KOPT-K1 (cell line): ENCODE data around the gene HTR6.

Source experiments
- H3K27ac ChIP-seq: fragments of 200-600 bp; sonication (generic); 2 replicates; pipeline ENCODE4 v1.5.1; 2016; ENCODE audit warnings: antibody characterized with exemption, mild to moderate bottlenecking, low read depth, low read length; ENCODE audit not compliant: poor library complexity, severe bottlenecking
- H3K36me3 ChIP-seq: fragments of 200-600 bp; sonication (generic); 2 replicates; pipeline ENCODE4 v1.5.1; 2017; ENCODE audit warnings: antibody characterized with exemption, mild to moderate bottlenecking, low read length, moderate library complexity; ENCODE audit not compliant: insufficient read depth
- H3K9me3 ChIP-seq: fragments of 200-600 bp; sonication (generic); 2 replicates; pipeline ENCODE4 v1.5.1; 2017; ENCODE audit warnings: antibody characterized with exemption, low read length, mild to moderate bottlenecking; ENCODE audit not compliant: insufficient read depth, poor library complexity, severe bottlenecking

Gene HTR6

DNA sequence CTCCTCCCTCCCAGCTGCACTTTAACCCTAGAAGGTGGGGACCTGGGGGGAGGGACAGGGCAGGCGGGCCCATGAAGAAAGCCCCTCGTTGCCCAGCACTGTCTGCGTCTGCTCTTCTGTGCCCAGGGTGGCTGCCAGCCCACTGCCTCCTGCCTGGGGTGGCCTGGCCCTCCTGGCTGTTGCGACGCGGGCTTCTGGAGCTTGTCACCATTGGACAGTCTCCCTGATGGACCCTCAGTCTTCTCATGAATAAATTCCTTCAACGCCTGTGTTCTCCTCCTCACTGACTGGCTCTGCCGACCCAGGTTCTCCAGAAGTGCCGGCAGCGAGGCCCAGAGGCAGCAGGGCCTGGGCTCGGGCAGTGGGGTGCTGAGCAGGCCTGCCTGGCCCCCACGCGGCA, 6.5 kb upstream of the HTR6 start:
- Histone ChIP-seq H3K9me3 (no peaks in the 10 kb centered on the region), H3K27ac (no peak overlapping the region), H3K36me3 (no peaks in the 10 kb centered on the region)

DNA sequence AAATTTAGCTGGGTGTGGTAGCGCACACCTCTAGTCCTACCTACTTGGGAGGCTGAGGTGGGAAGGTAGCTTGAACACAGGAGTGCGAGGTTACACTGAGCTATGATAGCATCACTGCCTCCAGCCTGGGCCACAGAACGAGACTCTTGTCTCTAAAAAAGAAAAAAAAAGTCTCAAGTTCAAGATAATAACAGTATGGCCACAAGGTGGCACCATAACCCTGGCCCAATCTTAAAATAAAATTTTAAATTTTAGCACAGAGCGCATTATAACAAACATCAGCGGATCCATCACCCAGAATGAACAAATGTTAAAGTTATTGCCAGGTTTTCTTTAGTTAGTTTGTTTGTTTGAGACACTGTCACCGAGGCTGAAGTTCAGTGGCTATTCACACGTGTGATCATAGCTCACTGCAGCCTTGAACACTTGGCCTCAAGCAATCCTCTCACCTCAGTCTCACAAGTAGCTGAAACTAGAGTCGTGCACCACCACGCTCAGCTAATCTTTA, 2.9 kb upstream of the HTR6 start:
- no peaks in the 10 kb centered on the region for H3K36me3 ChIP-seq
- H3K9me3 ChIP-seq: no peaks in the 10 kb centered on the region
- no peak overlapping the region for H3K27ac ChIP-seq

DNA sequence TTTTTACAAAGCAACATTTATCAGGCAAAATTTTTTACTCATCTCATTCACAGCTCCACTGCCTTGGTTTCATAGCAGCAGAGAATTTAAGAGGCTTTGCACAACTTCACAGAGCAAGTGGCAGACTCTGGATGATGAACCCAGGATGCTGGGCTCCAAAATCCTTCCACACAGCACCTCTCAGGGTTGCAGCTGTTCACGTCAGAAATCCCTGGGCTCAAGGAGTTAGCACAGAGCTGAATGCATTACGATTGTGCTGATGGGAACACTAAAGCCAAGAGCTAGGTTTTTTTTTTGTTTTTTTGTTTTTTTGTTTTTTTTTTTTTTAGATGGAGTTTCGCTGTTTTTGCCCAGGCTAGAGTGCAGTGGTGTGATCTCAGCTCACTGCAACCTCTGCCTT, 2.4 kb upstream of the HTR6 start:
- no peaks in the 10 kb centered on the region for H3K9me3 ChIP-seq

DNA sequence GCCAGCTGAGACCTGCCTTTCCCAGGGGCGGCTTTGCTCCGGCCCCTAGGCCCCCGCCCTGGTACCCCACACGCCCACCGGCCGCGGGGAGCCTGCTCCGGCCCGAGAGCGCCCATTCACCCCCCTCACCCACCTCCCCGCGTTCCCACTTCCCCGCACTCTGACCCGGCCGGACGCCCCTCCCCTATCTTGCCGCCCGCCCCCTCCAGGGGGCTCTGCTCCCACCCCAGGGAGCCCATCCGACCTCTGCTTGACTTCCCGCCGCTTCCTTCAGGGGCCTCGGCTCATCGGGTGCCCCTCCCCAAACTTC, 466 bp downstream of the HTR6 start:
- H3K27ac ChIP-seq: no peak overlapping the region
- H3K9me3 ChIP-seq: no peaks in the 10 kb centered on the region
- no peaks in the 10 kb centered on the region for H3K36me3 ChIP-seq

More for the DNA sequence above, 2.4 kb upstream of the HTR6 start:
- Histone ChIP-seq H3K36me3 (no peaks in the 10 kb centered on the region), H3K27ac (no peak overlapping the region)

DNA sequence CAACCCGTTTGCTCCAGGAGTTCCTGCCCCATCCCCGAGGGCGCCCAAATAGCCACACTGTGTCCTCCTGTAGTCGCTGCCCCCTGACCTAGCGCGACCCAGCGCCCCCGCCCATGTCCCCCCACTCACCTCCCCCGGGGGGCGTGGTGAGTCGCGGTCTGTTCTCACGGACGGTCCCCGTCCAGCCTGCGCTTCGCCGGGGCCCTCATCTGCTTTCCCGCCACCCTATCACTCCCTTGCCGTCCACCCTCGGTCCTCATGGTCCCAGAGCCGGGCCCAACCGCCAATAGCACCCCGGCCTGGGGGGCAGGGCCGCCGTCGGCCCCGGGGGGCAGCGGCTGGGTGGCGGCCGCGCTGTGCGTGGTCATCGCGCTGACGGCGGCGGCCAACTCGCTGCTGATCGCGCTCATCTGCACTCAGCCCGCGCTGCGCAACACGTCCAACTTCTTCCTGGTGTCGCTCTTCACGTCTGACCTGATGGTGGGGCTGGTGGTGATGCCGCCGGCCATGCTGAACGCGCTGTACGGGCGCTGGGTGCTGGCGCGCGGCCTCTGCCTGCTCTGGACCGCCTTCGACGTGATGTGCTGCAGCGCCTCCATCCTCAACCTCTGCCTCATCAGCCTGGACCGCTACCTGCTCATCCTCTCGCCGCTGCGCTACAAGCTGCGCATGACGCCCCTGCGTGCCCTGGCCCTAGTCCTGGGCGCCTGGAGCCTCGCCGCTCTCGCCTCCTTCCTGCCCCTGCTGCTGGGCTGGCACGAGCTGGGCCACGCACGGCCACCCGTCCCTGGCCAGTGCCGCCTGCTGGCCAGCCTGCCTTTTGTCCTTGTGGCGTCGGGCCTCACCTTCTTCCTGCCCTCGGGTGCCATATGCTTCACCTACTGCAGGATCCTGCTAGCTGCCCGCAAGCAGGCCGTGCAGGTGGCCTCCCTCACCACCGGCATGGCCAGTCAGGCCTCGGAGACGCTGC, 1.1 kb downstream of the HTR6 start:
- H3K27ac ChIP-seq: no peak overlapping the region
- H3K36me3 ChIP-seq: no peaks in the 10 kb centered on the region
- no peaks in the 10 kb centered on the region for H3K9me3 ChIP-seq

DNA sequence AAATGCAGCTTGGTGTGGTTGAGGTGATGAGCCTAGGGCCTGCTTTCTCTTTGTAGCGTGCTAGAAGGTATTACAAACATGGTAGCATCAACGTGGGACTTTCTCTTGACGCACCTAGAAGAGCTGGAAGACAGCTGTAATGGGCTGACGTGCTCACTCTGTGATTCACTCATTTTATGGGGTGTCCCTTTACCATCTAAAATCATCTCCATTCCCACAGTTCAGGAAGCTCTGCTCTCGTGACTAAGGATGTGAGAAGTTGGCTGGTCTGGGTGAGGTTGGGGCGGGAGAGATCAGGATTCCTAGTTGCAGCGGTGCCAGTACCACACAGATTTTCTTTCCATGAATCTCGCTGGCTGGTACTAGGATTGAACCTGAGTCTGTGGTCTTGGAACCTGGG, 4.2 kb downstream of the HTR6 start:
- no peak overlapping the region for H3K27ac ChIP-seq

DNA sequence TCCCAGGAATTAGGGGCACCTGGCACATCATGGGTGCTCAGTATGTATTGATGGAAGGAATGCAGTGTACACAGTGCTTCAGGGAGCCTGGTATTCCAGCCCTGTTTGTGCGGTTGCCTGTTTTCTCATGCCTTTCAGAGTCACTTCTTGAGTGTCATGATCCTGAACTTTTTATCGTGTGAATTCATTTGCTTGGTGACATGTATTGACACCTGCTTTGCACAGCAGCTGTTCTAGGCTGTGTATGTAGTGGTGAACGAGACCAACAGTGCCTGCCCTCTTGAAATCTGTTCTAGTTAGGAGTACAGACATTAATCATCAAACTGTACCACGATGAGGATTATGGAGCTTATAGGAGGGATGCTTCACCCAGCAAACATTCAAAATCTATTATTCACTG, 6.1 kb downstream of the HTR6 start:
- Histone ChIP-seq H3K36me3 (no peaks in the 10 kb centered on the region), H3K9me3 (no peaks in the 10 kb centered on the region), H3K27ac (no peak overlapping the region)

More for the DNA sequence above, 4.2 kb downstream of the HTR6 start:
- Histone ChIP-seq H3K36me3 (no peaks in the 10 kb centered on the region), H3K9me3 (no peaks in the 10 kb centered on the region)

DNA sequence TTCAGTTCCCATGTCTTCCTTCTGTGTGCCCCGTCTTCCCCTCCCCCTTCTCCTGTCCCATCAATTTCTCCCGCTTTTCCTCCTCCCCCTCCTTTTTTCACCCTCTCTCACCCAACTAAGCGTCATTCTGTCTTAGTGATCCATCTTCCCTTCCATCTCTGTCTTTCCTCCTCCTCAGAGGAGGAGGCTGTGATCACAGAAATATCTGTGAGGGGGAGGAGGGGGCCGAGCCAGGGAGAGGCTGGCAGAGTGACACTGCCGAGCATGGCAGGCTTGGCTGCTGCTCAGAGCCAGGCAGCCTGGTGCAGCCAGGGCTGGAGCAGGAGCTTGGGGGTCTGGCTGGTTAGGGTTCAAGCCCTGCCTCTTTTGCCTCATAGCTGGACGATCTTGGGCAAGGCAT, 7.6 kb downstream of the HTR6 start:
- Histone ChIP-seq H3K36me3 (no peaks in the 10 kb centered on the region), H3K9me3 (no peaks in the 10 kb centered on the region), H3K27ac (no peak overlapping the region)

DNA sequence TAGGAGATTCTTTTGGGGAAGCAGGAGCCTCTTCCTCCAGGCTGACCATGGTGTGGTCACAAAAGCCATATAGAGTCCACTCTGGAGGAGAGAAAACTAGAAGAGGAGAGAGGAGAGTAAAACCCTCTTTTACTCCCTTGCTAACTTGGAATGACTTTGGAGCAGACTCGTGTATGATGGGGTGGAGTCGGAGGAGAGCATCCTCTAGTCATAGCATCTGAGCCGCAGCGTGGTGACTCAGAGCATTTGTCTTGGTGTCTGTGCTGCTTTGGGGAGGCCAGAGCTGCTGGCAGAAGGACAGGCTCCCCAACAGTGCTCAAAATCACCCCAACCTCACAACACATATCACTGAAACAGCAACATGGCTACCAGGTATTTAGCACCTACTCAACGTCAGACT, 11.1 kb downstream of the HTR6 start:
- no peaks in the 10 kb centered on the region for H3K36me3 ChIP-seq
- H3K27ac ChIP-seq: no peak overlapping the region
- H3K9me3 ChIP-seq: no peaks in the 10 kb centered on the region

DNA sequence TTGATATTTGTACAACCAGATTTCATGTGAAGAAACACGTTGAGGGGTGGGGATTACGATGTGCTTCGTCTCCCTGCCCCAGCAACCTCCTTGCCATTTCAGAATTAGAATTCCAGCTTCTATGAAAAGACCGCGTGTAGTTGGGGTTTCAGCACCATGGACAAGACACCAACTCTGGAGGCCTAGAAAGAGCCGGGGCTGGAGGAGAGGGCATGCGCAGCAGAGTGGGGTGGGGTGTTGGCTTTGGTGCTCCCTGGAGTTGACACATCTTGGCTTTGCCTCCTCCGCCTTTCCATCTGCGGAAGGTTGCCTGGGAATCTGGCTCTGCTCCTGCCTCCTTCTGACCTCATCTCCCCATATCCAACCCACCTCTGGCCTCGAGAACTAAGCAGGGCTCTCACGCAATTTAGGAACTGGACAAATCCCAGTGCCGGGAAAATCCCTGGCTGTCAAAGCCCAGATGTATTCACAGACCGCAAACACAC, 11.8 kb downstream of the HTR6 start:
- Histone ChIP-seq H3K27ac (no peak overlapping the region), H3K36me3 (no peaks in the 10 kb centered on the region), H3K9me3 (no peaks in the 10 kb centered on the region)

DNA sequence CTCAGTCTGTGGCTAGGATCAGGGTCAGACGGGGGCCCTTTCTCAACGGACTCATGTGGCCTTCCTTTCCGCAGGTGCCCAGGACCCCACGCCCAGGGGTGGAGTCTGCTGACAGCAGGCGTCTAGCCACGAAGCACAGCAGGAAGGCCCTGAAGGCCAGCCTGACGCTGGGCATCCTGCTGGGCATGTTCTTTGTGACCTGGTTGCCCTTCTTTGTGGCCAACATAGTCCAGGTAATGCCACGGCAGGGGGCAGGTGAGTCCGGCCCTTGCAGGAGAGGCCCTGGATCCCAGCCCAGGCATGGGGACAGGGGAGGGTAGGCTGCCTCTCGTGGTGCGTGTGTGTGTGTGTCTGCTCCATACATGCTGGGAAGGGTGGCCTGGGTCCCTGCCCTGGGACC, 13.8 kb downstream of the HTR6 start:
- H3K27ac ChIP-seq: no peak overlapping the region
- H3K9me3 ChIP-seq: no peaks in the 10 kb centered on the region
- H3K36me3 ChIP-seq: no peaks in the 10 kb centered on the region

DNA sequence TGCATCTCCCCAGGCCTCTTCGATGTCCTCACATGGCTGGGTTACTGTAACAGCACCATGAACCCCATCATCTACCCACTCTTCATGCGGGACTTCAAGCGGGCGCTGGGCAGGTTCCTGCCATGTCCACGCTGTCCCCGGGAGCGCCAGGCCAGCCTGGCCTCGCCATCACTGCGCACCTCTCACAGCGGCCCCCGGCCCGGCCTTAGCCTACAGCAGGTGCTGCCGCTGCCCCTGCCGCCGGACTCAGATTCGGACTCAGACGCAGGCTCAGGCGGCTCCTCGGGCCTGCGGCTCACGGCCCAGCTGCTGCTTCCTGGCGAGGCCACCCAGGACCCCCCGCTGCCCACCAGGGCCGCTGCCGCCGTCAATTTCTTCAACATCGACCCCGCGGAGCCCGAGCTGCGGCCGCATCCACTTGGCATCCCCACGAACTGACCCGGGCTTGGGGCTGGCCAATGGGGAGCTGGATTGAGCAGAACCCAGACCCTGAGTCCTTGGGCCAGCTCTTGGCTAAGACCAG, 14.3 kb downstream of the HTR6 start:
- Histone ChIP-seq H3K27ac (no peak overlapping the region), H3K9me3 (no peaks in the 10 kb centered on the region), H3K36me3 (no peaks in the 10 kb centered on the region)

DNA sequence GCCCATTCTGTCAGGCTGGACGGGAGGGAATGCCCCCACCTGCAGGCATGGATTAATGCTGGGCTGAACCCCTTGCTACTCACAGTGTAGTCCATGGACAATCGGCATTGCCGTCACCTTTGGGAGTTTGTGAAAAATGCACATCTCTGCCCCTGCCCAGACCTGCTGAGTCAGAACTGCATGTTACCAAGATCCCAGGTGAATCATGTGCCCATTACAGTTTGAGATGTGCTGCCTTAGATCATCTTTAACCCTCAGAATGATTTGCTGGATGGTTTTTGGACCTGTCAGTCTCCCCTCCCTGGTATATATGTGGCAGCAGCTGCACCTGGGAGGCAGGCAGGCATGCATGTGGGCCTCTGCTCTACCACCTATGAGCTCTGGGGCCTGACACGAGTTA, 15.0 kb downstream of the HTR6 start:
- H3K27ac ChIP-seq: no peak overlapping the region

DNA sequence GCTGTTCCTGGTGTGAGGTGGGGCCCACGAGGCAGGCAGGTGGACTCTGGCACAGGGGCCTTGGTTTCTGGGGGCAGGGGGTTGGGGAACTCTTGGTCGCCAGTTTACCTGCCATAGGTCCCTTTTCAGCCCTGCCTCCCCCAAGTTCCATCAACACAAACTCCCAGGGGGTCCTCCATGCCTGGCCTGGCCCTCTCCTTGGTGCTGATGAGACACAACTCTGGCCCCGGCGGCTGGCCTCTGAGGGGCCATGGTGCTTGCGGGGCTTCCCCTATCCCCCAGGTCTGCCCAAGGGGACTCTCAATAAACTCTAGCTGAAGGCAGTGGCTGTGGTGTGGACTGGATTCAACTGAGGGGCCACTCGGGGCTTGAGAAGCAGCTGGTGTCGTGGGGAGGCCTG, 16.0 kb downstream of the HTR6 start:
- no peak overlapping the region for H3K27ac ChIP-seq
- no peaks in the 10 kb centered on the region for H3K36me3 ChIP-seq
- H3K9me3 ChIP-seq: no peaks in the 10 kb centered on the region

More for the DNA sequence above, 15.0 kb downstream of the HTR6 start:
- Histone ChIP-seq H3K36me3 (no peaks in the 10 kb centered on the region), H3K9me3 (no peaks in the 10 kb centered on the region)

DNA sequence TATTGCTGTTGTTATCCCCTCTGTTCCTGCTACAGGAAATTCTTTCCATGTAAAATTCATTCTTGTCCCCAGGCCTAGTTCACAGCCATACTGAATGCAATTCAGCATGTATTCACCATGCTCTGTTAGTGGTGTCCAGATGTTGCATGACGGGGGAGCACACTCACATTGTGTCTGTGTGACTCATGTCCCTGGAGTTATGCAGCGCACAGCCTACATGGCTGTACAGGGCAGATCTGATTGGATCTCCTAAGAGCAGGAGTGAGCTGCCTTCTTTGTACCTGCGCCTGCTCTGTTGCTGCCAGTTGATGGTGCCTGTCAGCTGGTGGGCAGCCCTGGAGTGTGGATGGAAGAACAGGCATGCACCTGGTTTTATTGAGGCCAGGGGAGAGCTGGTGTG, 17.6 kb downstream of the HTR6 start:
- Histone ChIP-seq H3K27ac (no peak overlapping the region), H3K9me3 (peaks cover 2% of the 10 kb centered on the region), H3K36me3 (no peaks in the 10 kb centered on the region)

DNA sequence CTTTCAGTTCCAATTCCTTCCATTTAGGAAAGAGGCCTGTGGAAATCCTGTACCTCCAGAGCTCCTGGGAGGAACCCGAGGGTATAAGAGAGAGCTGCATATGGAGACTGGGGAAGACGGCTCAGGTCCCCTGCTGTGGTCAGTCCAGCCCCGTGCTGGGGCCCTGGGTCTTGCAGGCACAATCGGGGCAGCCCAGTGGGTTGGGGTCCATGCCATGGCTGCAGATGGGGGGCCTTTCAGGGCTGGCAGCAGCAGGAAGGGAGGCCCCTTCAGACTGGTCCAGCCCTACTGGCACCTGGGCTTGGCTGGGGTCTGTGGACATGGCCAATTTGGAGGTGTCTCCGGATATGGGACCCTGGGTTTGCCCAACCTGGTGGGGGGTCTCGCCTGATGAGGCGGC, 18.2 kb downstream of the HTR6 start:
- no peak overlapping the region for H3K27ac ChIP-seq
- H3K36me3 ChIP-seq: no peaks in the 10 kb centered on the region
- peaks cover 8% of the 10 kb centered on the region for H3K9me3 ChIP-seq
